GM19452 (cell line): ENCODE results near the gene PEPD.

Experiments
- ATAC-seq: cut with Tn5 transposase; IDR thresholded peaks from one replicate; pipeline ENCODE4 v1.9.1; 2021; ENCODE audit not compliant: unreplicated experiment

Gene PEPD

GRCh38 chr19:33512021-33512420, 9.6 kb downstream of the PEPD start:
- ATAC-seq: no peak

GRCh38 chr19:33511346-33511745, 10.2 kb downstream of the PEPD start:
- no peak for ATAC-seq

- ATAC-seq: no peak
Measured at GRCh38 chr19:33510462-33511194, 11.0 kb downstream of the PEPD start.

- no peak for ATAC-seq
Measured at GRCh38 chr19:33509774-33510173, 11.8 kb downstream of the PEPD start.

GRCh38 chr19:33508941-33509614, 12.5 kb downstream of the PEPD start:
- no peak for ATAC-seq

- ATAC-seq: no peak
Measured at GRCh38 chr19:33508431-33508830, 13.2 kb downstream of the PEPD start.

GRCh38 chr19:33508009-33508408, 13.6 kb downstream of the PEPD start:
- no peak for ATAC-seq

- ATAC-seq: no peak
Measured at GRCh38 chr19:33507021-33507956, 14.3 kb downstream of the PEPD start.

- no peak for ATAC-seq
Measured at GRCh38 chr19:33506498-33506897, 15.1 kb downstream of the PEPD start.

- no peak for ATAC-seq
Measured at GRCh38 chr19:33505823-33506222, 15.8 kb downstream of the PEPD start.

- ATAC-seq: no peak
Measured at GRCh38 chr19:33505148-33505547, 16.4 kb downstream of the PEPD start.

- no peak for ATAC-seq
Measured at GRCh38 chr19:33504058-33504444, 17.5 kb downstream of the PEPD start.

GRCh38 chr19:33503433-33504057, 18.0 kb downstream of the PEPD start:
- no peak for ATAC-seq

GRCh38 chr19:33503030-33503429, 18.6 kb downstream of the PEPD start:
- no peak for ATAC-seq

GRCh38 chr19:33502521-33502920, 19.1 kb downstream of the PEPD start:
- ATAC-seq: no peak

- no peak for ATAC-seq
Measured at GRCh38 chr19:33501693-33502356, 19.8 kb downstream of the PEPD start.

- ATAC-seq: no peak
Measured at GRCh38 chr19:33500991-33501390, 20.6 kb downstream of the PEPD start.

GRCh38 chr19:33500586-33500985, 21.0 kb downstream of the PEPD start:
- no peak for ATAC-seq

- ATAC-seq: no peak
Measured at GRCh38 chr19:33499671-33500506, 21.7 kb downstream of the PEPD start.

- ATAC-seq: no peak
Measured at GRCh38 chr19:33499248-33499647, 22.3 kb downstream of the PEPD start.
